ENCODE results near the gene MBD3L3.
"Not testable (repeated sequence)": the region's sequence is repeated elsewhere in the genome, so short reads cannot be mapped to it uniquely, and the experiment has no call there.

MBD3L3 gene

DNA sequence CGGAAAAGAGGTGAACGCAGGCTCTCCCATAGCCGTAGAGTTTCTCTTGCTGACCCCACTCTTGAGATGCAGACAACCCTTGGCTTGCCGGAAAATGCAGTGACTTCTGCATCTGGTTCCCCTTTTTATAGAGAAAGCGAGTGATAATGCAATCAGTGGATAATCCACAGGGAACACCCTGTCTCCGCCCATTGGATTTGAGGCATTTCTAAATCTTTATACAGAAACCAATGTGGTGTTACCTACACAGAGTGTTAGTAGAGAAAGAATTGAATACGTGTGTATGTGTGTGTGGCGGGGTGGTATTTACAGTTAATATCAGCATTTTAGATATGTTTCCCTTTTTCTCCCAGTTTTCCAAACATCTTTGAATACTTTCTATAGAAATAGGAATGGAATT lies at the start of gene MBD3L3:
MBD3L3 (minus strand) TSS at position 101 of the 400 bp plus-strand sequence; CDS start at position 30, 71 bp downstream.
- not testable (repeated sequence) for H3K27ac ChIP-seq (ENCODE audit: low read length); H3K27me3 ChIP-seq (ENCODE audit: control insufficient read depth, insufficient read depth, low read length); H3K4me1 ChIP-seq (ENCODE audit: control insufficient read depth, low read depth, low read length); H3K36me3 ChIP-seq (ENCODE audit: control insufficient read depth, low read depth, low read length); H3K4me3 ChIP-seq (ENCODE audit: low read length); H3K9me3 ChIP-seq (ENCODE audit: control insufficient read depth, low read depth, low read length); H3K9ac ChIP-seq (ENCODE audit: low read length)

DNA sequence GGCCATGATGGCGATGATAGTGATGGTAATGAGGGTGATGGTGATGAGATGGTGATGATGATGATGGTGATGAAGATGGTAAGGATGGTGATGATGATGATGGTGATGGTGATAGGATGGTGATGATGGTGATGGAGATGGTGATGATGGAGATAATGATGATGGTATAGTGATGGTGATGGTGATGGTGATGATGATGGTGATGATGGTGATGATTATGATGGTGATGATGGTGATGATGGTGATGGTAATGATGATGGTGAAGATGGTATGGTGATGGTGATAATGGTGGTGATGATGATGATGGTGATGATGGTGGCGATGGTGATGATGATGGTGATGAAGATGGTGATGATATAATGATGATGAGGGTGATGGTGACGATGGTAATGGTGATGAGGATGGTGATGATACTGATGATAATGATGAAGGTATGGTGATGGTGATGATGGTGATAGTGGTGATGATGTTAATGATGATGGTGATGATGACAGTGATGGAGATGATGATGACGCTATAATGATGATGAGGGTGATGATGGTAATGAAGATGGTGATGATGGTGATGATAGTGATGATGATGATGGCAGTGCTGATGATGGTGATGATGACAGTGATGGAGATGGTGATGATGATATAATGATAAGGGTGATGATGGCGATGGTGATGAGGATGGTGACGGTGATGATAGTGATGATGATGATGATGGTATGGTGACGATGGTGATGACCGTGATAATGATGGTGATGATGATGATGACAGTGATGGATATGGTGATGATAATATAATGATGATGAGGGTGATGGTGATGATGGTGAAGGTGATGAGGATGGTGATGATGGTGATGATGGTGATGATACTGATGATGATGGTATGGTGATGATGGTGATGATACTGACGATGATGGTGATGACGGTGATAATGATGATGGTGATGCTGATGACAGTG lies 48.5 kb upstream of the MBD3L3 start:
- no peaks in the 10 kb centered on the region for H3K9me3 ChIP-seq (ENCODE audit: control insufficient read depth, low read depth, low read length)
- no peak overlapping the region for H3K27ac ChIP-seq (ENCODE audit: low read length)

DNA sequence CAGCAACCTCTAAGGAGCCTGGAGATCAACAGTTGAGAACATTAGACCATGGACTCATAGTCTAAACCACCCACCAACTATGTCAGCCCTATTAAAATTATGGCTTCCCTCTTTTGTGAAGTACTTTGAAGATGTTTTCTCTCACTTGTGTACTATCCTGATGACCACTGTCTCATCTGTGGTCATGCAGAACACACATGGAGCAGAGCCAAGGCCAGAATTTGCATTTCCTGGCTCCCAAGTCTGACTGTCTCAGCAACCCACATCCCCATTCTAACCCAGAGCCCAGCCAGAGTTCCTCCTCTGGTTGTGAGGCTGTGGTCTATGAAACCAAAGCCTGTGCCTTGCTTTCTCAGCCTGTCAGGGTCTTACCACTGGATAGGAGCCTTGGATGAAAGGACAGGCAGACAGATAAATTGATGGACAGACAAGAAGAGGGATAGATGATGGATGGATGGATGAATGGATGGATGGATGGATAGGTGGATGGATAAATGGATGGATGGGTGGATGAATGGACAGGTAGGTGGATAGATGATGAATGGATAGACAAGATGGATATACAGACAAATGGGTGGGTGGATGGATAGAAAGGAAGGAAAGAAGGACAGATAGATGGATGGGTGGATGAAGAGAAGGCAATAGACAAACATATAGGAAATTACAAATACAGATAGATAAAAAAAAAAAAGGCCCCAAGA lies 46.4 kb upstream of the MBD3L3 start:
- no peak overlapping the region for H3K27ac ChIP-seq (ENCODE audit: low read length)

More for the DNA sequence above, 48.5 kb upstream of the MBD3L3 start:
- Histone ChIP-seq H3K4me3 (ENCODE audit: low read length) (no peak overlapping the region), H3K27me3 (ENCODE audit: control insufficient read depth, insufficient read depth, low read length) (no peaks in the 10 kb centered on the region), H3K9ac (ENCODE audit: low read length) (no peak overlapping the region), H3K36me3 (ENCODE audit: control insufficient read depth, low read depth, low read length) (no peaks in the 10 kb centered on the region), H3K4me1 (ENCODE audit: control insufficient read depth, low read depth, low read length) (no peaks in the 10 kb centered on the region)

DNA sequence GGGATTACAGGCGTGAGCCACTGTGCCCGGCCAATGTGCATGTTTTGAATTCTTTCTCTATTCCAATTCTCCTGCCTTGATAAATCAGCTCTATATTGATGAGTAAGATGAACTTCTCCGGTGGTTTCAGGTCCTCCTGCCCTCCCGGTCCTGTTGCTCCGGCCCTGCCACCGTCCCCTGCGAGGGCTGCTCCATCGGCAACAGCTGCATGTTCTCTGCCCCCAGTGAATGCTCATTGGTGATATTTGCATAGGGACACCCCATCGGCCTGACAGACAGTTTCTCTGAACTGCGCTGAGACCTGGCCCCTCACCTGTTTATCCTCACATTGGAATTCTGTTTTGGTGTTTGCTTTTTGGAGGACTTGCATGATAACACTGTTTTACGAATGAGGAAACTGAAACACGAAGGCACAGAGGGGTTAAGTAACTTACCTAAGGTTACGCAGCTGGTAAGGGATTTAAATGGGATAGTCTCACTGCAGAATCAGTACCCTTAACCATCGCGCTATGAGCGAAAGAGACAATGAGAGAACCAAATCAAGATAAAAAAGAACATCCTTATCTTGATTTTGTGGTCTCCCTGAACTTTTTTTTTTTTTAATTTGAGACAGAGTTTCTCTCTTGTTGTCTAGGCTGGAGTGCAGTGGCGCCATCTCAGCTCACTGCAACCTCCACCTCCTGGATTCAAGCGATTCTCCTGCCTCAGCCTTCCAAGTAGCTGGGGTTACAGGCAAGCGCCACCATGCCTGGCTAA lies 43.2 kb upstream of the MBD3L3 start:
- H3K27me3 ChIP-seq (ENCODE audit: control insufficient read depth, insufficient read depth, low read length) = no peaks in the 10 kb centered on the region
- no peaks in the 10 kb centered on the region for H3K9me3 ChIP-seq (ENCODE audit: control insufficient read depth, low read depth, low read length)
- no peak overlapping the region for H3K4me3 ChIP-seq (ENCODE audit: low read length)
- no peak overlapping the region for H3K27ac ChIP-seq (ENCODE audit: low read length)
- H3K36me3 ChIP-seq (ENCODE audit: control insufficient read depth, low read depth, low read length) = no peaks in the 10 kb centered on the region
- no peak overlapping the region for H3K9ac ChIP-seq (ENCODE audit: low read length)
- peaks cover 3% of the 10 kb centered on the region for H3K4me1 ChIP-seq (ENCODE audit: control insufficient read depth, low read depth, low read length)

More for the DNA sequence above, 46.4 kb upstream of the MBD3L3 start:
- Histone ChIP-seq H3K9ac (ENCODE audit: low read length) (no peak overlapping the region), H3K4me3 (ENCODE audit: low read length) (no peak overlapping the region), H3K4me1 (ENCODE audit: control insufficient read depth, low read depth, low read length) (peaks cover under 1% of the 10 kb centered on the region), H3K27me3 (ENCODE audit: control insufficient read depth, insufficient read depth, low read length) (no peaks in the 10 kb centered on the region), H3K36me3 (ENCODE audit: control insufficient read depth, low read depth, low read length) (no peaks in the 10 kb centered on the region), H3K9me3 (ENCODE audit: control insufficient read depth, low read depth, low read length) (no peaks in the 10 kb centered on the region)

DNA sequence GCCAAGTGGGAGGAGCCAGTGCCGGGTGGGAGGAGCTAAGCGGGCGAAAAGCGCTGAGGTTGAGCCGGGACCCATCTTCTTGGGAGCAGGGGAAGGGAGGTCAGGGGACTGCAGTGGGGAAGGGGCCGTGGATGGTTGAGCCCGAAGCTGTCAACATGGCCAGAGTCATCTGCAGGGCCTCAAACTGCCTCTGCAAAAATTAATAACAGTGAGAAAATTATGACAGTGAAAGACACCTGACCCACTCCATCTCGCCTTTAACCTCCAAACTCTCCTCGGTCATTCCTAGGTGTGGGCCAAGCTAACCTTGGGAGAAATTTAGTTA lies 41.1 kb upstream of the MBD3L3 start:
- H3K9ac ChIP-seq (ENCODE audit: low read length) = peak overlapping the region; percentile 83
- no peaks in the 10 kb centered on the region for H3K27me3 ChIP-seq (ENCODE audit: control insufficient read depth, insufficient read depth, low read length)
- peaks cover 3% of the 10 kb centered on the region for H3K4me1 ChIP-seq (ENCODE audit: control insufficient read depth, low read depth, low read length)
- peaks cover 6% of the 10 kb centered on the region for H3K9me3 ChIP-seq (ENCODE audit: control insufficient read depth, low read depth, low read length)
- H3K4me3 ChIP-seq (ENCODE audit: low read length) = peak overlapping the region; percentile 67
- H3K27ac ChIP-seq (ENCODE audit: low read length) = no peak overlapping the region
- H3K36me3 ChIP-seq (ENCODE audit: control insufficient read depth, low read depth, low read length) = no peaks in the 10 kb centered on the region

DNA sequence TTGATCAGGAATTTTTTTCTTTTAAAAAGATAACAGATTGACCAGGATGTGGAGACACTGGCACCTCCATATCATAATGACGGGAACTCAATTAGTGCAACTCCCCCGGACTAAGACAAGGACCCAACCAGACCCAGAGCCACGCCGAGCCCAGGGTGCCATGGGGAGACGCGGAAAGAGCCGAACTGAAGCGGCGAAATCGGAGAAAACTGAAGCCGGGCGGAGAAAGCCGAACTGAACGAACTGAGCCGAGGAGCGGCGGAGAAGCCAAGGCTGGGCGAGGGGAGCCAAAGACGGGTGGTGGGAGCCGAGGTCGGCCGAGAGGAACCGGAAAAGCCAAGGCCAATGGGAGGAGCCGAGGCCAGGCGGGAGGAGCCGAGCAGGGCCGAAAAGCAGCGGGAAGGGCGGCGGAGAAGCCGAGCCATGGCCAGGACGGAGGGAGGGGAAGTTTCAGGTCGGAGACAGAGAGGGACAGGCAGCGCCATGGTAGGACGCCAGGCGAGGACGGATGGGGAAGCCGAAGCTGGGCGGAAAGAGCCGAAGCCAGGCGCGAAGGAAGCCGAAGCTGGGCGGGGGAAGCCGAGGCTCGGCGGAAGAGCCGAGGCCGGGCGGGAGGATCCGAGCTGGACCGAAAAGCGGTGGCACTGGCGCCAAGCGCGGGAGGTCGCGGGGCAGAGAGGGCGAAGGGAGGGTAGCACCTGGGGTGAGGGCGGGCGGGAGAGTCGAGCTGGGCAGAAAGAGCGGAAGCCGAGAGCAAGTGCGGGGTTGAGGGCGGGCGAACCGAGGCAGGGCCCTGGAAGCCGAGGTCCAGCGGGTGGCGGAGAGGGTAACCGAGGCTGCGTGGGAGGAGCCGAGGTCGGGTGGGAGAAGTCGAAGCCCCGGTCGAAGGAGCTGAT lies 40.5 kb upstream of the MBD3L3 start:
- Histone ChIP-seq H3K9me3 (ENCODE audit: control insufficient read depth, low read depth, low read length) (peaks cover 7% of the 10 kb centered on the region), H3K27ac (ENCODE audit: low read length) (peak overlapping the region; percentile 67), H3K9ac (ENCODE audit: low read length) (peak overlapping the region; percentile 83), H3K36me3 (ENCODE audit: control insufficient read depth, low read depth, low read length) (no peaks in the 10 kb centered on the region), H3K27me3 (ENCODE audit: control insufficient read depth, insufficient read depth, low read length) (no peaks in the 10 kb centered on the region), H3K4me3 (ENCODE audit: low read length) (peak overlapping the region; percentile 67), H3K4me1 (ENCODE audit: control insufficient read depth, low read depth, low read length) (peaks cover 3% of the 10 kb centered on the region)

DNA sequence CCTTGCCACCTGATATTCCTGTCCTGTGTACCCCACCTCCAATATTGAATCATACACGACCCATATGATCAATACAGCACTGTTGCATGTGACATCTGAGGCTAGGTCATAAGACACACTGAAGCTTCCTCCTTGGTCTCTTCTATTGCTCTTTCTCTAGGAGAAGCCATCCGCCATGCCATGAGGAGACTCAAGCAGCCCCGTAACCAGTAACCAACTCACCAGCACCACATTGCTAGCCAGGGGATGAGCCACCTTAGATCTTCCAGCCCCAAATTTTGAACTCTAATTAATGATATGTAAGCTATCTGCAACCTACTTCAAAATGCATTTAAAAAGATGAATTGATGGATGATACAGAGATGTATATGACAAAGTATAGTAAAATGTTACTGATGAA lies 39.6 kb upstream of the MBD3L3 start:
- Histone ChIP-seq H3K27ac (ENCODE audit: low read length) (no peak overlapping the region), H3K4me1 (ENCODE audit: control insufficient read depth, low read depth, low read length) (peaks cover 3% of the 10 kb centered on the region), H3K36me3 (ENCODE audit: control insufficient read depth, low read depth, low read length) (no peaks in the 10 kb centered on the region), H3K27me3 (ENCODE audit: control insufficient read depth, insufficient read depth, low read length) (no peaks in the 10 kb centered on the region), H3K9me3 (ENCODE audit: control insufficient read depth, low read depth, low read length) (peaks cover 7% of the 10 kb centered on the region), H3K9ac (ENCODE audit: low read length) (peak overlapping the region; percentile 83), H3K4me3 (ENCODE audit: low read length) (peak overlapping the region; percentile 67)

DNA sequence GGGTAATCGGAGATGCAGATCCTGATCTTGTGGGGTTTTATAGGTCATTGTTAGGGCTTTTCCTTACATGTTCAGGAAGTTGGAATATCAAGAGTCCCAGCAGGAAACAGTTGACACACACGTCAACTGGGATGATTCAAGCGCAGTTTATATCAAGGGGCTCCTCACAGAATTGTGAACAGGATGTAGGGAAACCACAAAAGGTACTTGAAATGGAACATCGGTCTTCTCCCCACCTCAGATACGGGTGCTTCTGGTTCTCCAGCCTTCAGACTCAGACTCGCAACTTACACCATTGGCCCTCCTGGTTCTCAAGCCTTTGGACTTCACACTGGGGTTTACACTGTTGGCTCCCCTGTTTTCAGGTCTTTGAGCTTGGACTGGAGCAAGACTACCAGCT lies 30.5 kb upstream of the MBD3L3 start:
- Histone ChIP-seq H3K36me3 (ENCODE audit: control insufficient read depth, low read depth, low read length) (peaks cover 8% of the 10 kb centered on the region), H3K4me1 (ENCODE audit: control insufficient read depth, low read depth, low read length) (no peaks in the 10 kb centered on the region), H3K27me3 (ENCODE audit: control insufficient read depth, insufficient read depth, low read length) (no peaks in the 10 kb centered on the region), H3K27ac (ENCODE audit: low read length) (no peak overlapping the region), H3K9me3 (ENCODE audit: control insufficient read depth, low read depth, low read length) (peaks cover 43% of the 10 kb centered on the region), H3K4me3 (ENCODE audit: low read length) (no peak overlapping the region), H3K9ac (ENCODE audit: low read length) (no peak overlapping the region)

DNA sequence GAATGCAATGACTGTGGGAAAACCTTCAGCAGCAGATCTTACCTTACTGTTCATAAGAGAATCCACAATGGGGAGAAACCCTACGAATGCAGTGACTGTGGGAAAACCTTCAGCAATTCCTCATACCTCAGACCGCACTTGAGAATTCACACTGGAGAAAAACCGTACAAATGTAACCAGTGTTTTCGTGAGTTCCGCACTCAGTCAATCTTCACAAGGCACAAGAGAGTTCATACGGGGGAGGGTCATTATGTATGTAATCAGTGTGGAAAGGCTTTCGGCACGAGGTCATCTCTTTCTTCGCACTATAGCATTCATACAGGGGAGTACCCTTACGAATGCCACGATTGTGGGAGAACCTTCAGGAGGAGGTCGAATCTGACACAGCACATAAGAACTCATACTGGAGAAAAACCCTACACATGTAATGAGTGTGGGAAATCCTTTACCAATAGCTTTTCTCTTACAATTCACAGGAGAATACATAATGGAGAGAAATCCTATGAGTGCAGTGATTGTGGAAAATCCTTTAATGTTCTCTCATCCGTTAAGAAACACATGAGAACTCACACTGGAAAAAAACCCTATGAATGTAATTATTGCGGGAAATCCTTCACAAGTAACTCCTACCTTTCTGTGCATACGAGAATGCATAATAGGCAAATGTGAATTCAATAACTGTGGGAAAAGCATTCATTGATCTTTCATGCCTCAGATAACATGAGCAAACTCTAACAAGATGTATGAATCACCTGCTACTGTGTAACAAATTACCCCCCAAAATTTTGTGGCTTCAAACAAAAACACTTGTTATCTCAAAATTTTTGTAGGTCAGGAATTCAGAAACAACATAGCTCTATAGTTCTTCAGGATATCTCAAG lies 24.8 kb upstream of the MBD3L3 start:
- H3K27ac ChIP-seq (ENCODE audit: low read length) = no peak overlapping the region
- peaks cover 75% of the 10 kb centered on the region for H3K9me3 ChIP-seq (ENCODE audit: control insufficient read depth, low read depth, low read length)
- H3K4me3 ChIP-seq (ENCODE audit: low read length) = peak overlapping the region; percentile 9
- no peak overlapping the region for H3K9ac ChIP-seq (ENCODE audit: low read length)
- peaks cover 61% of the 10 kb centered on the region for H3K36me3 ChIP-seq (ENCODE audit: control insufficient read depth, low read depth, low read length)
- no peaks in the 10 kb centered on the region for H3K27me3 ChIP-seq (ENCODE audit: control insufficient read depth, insufficient read depth, low read length)
- no peaks in the 10 kb centered on the region for H3K4me1 ChIP-seq (ENCODE audit: control insufficient read depth, low read depth, low read length)

DNA sequence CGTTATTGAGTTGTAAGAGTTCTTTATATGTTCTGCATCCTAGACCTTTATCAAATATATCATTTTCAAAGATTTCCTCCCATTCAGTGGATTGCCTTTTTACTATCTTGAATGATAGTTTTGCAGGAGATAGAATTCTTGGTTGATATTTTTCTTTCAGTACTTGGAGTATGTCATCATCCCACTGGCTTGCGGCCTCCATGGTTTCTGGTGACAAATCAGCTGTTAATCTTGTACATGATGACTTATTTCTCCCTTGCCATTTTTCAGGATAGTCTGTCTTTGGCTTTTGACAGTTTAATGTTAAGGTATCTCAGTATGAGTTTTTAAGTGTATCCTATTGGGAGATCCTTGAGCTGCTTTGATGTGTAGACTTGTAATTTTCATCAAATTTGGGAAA lies 19.5 kb upstream of the MBD3L3 start:
- H3K27me3 ChIP-seq (ENCODE audit: control insufficient read depth, insufficient read depth, low read length) = no peaks in the 10 kb centered on the region
- H3K9me3 ChIP-seq (ENCODE audit: control insufficient read depth, low read depth, low read length) = peaks cover 51% of the 10 kb centered on the region
- no peak overlapping the region for H3K9ac ChIP-seq (ENCODE audit: low read length)
- H3K36me3 ChIP-seq (ENCODE audit: control insufficient read depth, low read depth, low read length) = peaks cover 74% of the 10 kb centered on the region
- no peaks in the 10 kb centered on the region for H3K4me1 ChIP-seq (ENCODE audit: control insufficient read depth, low read depth, low read length)
- no peak overlapping the region for H3K27ac ChIP-seq (ENCODE audit: low read length)
- H3K4me3 ChIP-seq (ENCODE audit: low read length) = no peak overlapping the region
